SK-N-SH treated with all-trans-retinoic acid at 6 μM for 48 hours (cell line): ENCODE measurements around the gene AFG1L.
"Not testable (repeated sequence)": the region's sequence is repeated elsewhere in the genome, so short reads cannot be mapped to it uniquely, and the experiment has no call there.

Source experiments
- CREB5 ChIP-seq: fragments of 250-450 bp; sonication (Bioruptor Pico); IDR thresholded peaks from 2 replicates; pipeline ENCODE4 v1.5.1; 2020; ENCODE audit warnings: low read depth, mild to moderate bottlenecking, moderate library complexity
- ISL1 ChIP-seq: fragments of 250-450 bp; sonication (Bioruptor Pico); IDR thresholded peaks from 2 replicates; pipeline ENCODE4 v2.1.2; 2022; ENCODE audit warnings: mild to moderate bottlenecking, moderate library complexity
- OSR1 ChIP-seq: fragments of 250-450 bp; sonication (Bioruptor Pico); IDR thresholded peaks from 2 replicates; pipeline ENCODE4 v1.8.0; 2022; ENCODE audit warnings: moderate library complexity, mild to moderate bottlenecking, inconsistent platforms
- PATZ1 ChIP-seq: fragments of 250-450 bp; sonication (Bioruptor Pico); IDR thresholded peaks from 2 replicates; pipeline ENCODE4 v1.8.0; 2020; ENCODE audit warnings: mild to moderate bottlenecking, moderate library complexity, borderline replicate concordance
- POU6F1 ChIP-seq: fragments of 250-450 bp; sonication (Bioruptor Pico); IDR thresholded peaks from 2 replicates; pipeline ENCODE4 v1.8.0; 2021; ENCODE audit warnings: low read depth, mild to moderate bottlenecking, moderate library complexity, borderline replicate concordance
- RARB ChIP-seq: fragments of 250-450 bp; sonication (Bioruptor Pico); IDR thresholded peaks from 2 replicates; pipeline ENCODE4 v1.8.0; 2021; ENCODE audit warnings: mild to moderate bottlenecking, moderate library complexity
- SNAI2 ChIP-seq: fragments of 250-450 bp; sonication (Bioruptor Pico); IDR thresholded peaks from 2 replicates; pipeline ENCODE4 v1.5.0; 2020; ENCODE audit warnings: mild to moderate bottlenecking, moderate library complexity
- TCF4 ChIP-seq: fragments of 250-450 bp; sonication (Bioruptor Pico); IDR thresholded peaks from 2 replicates; pipeline ENCODE4 v1.8.0; 2021; ENCODE audit warnings: mild to moderate bottlenecking, moderate library complexity, borderline replicate concordance
- ZFP30 ChIP-seq: fragments of 450-650 bp; formaldehyde crosslinking; IDR thresholded peaks from 2 replicates; pipeline ENCODE4 v1.5.0; 2022; ENCODE audit warnings: mild to moderate bottlenecking, moderate library complexity
- ZNF70 ChIP-seq: fragments of 450-650 bp; formaldehyde crosslinking; IDR thresholded peaks from 2 replicates; pipeline ENCODE4 v1.5.0; 2020; ENCODE audit warnings: mild to moderate bottlenecking, moderate library complexity
- ZNF8 ChIP-seq: fragments of 450-650 bp; formaldehyde crosslinking; IDR thresholded peaks from 2 replicates; pipeline ENCODE4 v1.5.0; 2020; ENCODE audit warnings: mild to moderate bottlenecking, moderate library complexity

- not testable (repeated sequence) for TF ChIP-seq TCF4; OSR1 (CRISPR knock-in tag); ZNF70; ISL1 (CRISPR knock-in tag); CREB5 (CRISPR knock-in tag); PATZ1; SNAI2; RARB (CRISPR knock-in tag); ZNF8 (CRISPR knock-in tag); POU6F1 (CRISPR knock-in tag); ZFP30 (CRISPR knock-in tag)
Observed at GRCh38 chr6:108535920-108536535, 241.2 kb downstream of the AFG1L start.
